Colonic mucosa (tissue), 4 donors: ENCODE results near the gene RXFP4. TPM values are rescaled to one million over a fixed set of nuclear protein-coding genes. Genes with fewer than 3 reads are reported as not detected.

Experiments
- DNase-seq: peaks from one replicate; pipeline ENCODE4 v3.0.0-alpha.2; 2020
- H3K27ac ChIP-seq: fragments of 200-600 bp; one replicate; pipeline ENCODE4 v1.8.0; 2021
- H3K27me3 ChIP-seq: fragments of 200-600 bp; one replicate; pipeline ENCODE4 v1.8.0; 2021
- H3K36me3 ChIP-seq: fragments of 200-600 bp; one replicate; pipeline ENCODE4 v1.8.0; 2021
- H3K4me1 ChIP-seq: fragments of 200-600 bp; one replicate; pipeline ENCODE4 v1.8.0; 2021; ENCODE audit warnings: mild to moderate bottlenecking
- H3K4me3 ChIP-seq: fragments of 200-600 bp; one replicate; pipeline ENCODE4 v1.8.0; 2021
- H3K9ac ChIP-seq, 2 donors: one replicate each; pipeline ENCODE4 v1.7.0; 2013; ENCODE audit warnings: control low read depth in 2 of 2, low read depth in 2 of 2, low read length in 2 of 2
- H3K9me3 ChIP-seq: fragments of 200-600 bp; one replicate; pipeline ENCODE4 v1.8.0; 2021
- intact Hi-C: fragments of 100-400 bp; cut with DNase I; formaldehyde crosslinking; loops from one replicate; pipeline ENCODE4 v1.14.1; 2022
- total RNA-seq, 2 donors: library from RNA; stranded (reverse); fragmentation: NEBNext Ultra II Directional in 1 of 2; extraction: Animal tissue kit (Norgen Biotek cat#: 25700) in 1 of 2; gene quantifications; one replicate each; pipeline ENCODE4 v1.2.1, GENCODE V29; 2021
- TF ChIP-seq, protein P1 (sequence below): fragments of 200-600 bp; IDR thresholded peaks from one replicate; pipeline ENCODE4 v1.8.0; 2022; ENCODE audit warnings: antibody characterized with exemption, mild to moderate bottlenecking
- donor health status: healthy.
- donor health status: DM: no; HTN: no; CAD: no.
- donor health status: DM: no; HTN: no; CAD: no.

RXFP4 gene
- total RNA-seq, 2 donors from 2014 or later, result 4.2 to 4.6 TPM

DNA sequence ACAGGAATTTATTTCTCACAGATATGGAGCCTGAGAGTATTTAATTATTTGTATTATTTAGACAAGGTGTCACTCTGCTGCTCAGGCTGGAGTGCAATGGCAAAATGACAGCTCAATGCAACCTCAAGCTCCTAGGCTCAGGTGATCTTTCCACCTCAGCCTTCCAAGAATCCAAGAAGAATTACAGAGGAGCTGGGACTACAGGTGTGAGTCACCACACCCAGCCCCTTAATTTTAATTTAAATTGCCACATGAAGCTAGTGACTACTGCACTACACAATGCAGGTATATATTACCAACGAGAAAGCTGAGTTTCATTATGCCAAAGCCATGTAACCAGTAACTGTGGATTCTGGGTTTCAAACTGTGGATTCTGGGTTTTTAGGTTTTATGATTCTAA lies 9.4 kb upstream of the RXFP4 start:
- no peaks in the 10 kb centered on the region for H3K9me3 ChIP-seq
- TF ChIP-seq, protein P1, sequence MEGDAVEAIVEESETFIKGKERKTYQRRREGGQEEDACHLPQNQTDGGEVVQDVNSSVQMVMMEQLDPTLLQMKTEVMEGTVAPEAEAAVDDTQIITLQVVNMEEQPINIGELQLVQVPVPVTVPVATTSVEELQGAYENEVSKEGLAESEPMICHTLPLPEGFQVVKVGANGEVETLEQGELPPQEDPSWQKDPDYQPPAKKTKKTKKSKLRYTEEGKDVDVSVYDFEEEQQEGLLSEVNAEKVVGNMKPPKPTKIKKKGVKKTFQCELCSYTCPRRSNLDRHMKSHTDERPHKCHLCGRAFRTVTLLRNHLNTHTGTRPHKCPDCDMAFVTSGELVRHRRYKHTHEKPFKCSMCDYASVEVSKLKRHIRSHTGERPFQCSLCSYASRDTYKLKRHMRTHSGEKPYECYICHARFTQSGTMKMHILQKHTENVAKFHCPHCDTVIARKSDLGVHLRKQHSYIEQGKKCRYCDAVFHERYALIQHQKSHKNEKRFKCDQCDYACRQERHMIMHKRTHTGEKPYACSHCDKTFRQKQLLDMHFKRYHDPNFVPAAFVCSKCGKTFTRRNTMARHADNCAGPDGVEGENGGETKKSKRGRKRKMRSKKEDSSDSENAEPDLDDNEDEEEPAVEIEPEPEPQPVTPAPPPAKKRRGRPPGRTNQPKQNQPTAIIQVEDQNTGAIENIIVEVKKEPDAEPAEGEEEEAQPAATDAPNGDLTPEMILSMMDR, result no peak
- intact Hi-C loops, result no loop called here
- no peak overlapping the region for H3K9ac ChIP-seq
- no peak for DNase-seq
- H3K4me3 ChIP-seq, result peak overlapping the region; percentile 77
- no peaks in the 10 kb centered on the region for H3K36me3 ChIP-seq
- H3K27me3 ChIP-seq, result no peaks in the 10 kb centered on the region
- peaks cover 18% of the 10 kb centered on the region for H3K4me1 ChIP-seq
- H3K27ac ChIP-seq, result peak overlapping the region; percentile 46

DNA sequence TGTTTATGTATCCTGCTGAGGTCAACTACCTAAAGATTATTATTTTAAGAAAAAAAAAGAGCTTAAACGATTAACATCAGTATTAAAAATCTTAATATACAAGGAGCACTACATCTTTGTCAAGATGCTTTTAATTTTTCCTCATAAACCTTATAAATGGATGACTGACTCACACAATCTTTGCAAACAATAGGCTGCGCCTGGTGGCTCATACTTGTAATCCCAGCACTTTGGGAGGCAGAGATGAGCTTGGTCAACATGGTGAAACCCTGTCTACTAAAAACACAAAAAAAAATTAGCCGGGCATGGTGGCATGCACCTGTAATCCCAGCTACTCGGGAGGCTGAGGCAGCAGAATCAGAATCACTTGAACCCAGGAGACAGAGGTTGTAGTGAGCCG lies 9.0 kb upstream of the RXFP4 start:
- peaks cover 18% of the 10 kb centered on the region for H3K4me1 ChIP-seq
- no peaks in the 10 kb centered on the region for H3K9me3 ChIP-seq
- H3K9ac ChIP-seq, result no peak overlapping the region
- H3K27me3 ChIP-seq, result no peaks in the 10 kb centered on the region
- peak overlapping the region; percentile 77 for H3K4me3 ChIP-seq
- no peaks in the 10 kb centered on the region for H3K36me3 ChIP-seq
- intact Hi-C loops, result no loop called here
- DNase-seq, result no peak
- TF ChIP-seq, protein P1, result no peak
- peak overlapping the region; percentile 89 for H3K27ac ChIP-seq

DNA sequence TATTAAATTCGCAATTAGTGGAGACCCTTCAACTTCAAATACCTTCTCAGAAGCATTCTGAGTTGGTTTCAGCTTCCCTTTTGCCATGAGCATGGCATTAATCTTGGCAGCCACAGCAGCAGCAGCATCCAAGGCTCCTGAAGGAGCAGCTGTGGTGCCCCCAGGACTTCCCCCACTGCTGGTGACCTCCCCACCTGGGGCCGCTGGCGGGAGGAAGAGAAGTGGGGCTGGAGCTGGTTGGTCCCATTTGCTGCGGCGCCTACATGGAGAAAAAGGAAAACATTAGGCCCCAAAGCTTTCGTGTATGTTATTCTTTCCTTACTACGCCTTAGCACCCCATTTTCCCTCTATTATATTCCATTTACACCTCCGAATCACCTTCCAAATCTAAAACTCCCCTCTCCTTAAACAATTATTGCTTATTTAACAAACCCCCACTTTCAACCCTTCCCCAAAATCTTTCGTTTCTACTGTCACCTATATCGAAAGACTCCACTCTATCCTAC lies 7.8 kb upstream of the RXFP4 start:
- no peaks in the 10 kb centered on the region for H3K27me3 ChIP-seq
- no peaks in the 10 kb centered on the region for H3K36me3 ChIP-seq
- intact Hi-C loops, result no loop called here
- peaks cover 18% of the 10 kb centered on the region for H3K4me1 ChIP-seq
- no peaks in the 10 kb centered on the region for H3K9me3 ChIP-seq
- H3K9ac ChIP-seq, result peak overlapping the region; percentile 92 to 100
- DNase-seq, result no peak
- TF ChIP-seq, protein P1, result no peak
- peak overlapping the region; percentile 89 for H3K27ac ChIP-seq
- H3K4me3 ChIP-seq, result peak overlapping the region; percentile 77

DNA sequence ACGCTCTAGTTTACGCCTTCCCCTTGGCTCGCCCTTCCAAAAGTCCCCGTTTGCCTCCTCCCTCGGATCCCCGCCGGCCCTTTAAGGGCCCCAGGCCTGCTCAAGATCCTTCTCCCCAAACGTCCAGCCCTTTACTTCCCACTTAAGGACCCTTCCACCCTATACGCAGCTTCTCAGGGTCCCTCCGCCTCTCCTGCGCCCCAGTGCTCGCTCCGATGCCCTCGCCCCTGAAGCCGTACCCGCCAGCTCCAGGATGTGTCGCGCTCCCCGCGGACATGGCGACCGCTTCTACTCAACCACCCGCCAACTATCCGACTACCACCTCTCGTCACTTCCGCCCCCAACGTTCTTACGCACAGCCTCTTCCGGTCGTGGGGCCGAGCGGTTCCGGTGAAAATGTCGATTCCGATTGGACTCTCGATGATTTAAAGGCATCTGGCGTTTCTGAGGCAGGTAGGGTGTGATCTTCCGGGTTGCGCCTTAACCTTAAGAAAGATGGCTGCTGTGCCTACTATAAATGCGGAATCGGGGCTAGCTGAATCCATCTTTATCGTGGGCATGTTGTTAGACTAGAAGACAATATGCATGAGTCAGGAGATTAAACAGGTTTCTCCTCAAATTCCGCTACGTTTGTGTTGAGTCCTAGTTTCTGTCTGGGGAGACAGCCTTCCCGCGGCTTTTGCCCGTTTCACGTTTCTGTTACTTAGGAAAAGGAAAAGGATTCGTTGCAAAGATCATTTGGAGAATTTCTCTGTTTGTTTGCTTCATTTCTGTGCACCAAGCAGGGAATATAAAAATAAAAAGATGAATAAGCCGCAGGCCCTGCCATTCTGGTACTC lies 7.1 kb upstream of the RXFP4 start, which contains the start of gene KHDC4:
Gene KHDC4, minus strand, starts transcription at position 317 of the 839 bp plus-strand sequence. Its CDS starts 40 bp downstream, at position 277.
- Histone ChIP-seq H3K4me1 (peaks cover 18% of the 10 kb centered on the region), H3K27ac (peak within 1 kb of the TSS; percentile 89), H3K4me3 (peak within 1 kb of the TSS; percentile 77), H3K9ac (peak within 1 kb of the TSS; percentile 92 to 100), H3K36me3 (no peaks in the 10 kb centered on the region), H3K27me3 (no peaks in the 10 kb centered on the region), H3K9me3 (no peaks in the 10 kb centered on the region)
- TF ChIP-seq, protein P1, result no peak
- intact Hi-C loops, result no loop called here
- peak; percentile 97 for DNase-seq

DNA sequence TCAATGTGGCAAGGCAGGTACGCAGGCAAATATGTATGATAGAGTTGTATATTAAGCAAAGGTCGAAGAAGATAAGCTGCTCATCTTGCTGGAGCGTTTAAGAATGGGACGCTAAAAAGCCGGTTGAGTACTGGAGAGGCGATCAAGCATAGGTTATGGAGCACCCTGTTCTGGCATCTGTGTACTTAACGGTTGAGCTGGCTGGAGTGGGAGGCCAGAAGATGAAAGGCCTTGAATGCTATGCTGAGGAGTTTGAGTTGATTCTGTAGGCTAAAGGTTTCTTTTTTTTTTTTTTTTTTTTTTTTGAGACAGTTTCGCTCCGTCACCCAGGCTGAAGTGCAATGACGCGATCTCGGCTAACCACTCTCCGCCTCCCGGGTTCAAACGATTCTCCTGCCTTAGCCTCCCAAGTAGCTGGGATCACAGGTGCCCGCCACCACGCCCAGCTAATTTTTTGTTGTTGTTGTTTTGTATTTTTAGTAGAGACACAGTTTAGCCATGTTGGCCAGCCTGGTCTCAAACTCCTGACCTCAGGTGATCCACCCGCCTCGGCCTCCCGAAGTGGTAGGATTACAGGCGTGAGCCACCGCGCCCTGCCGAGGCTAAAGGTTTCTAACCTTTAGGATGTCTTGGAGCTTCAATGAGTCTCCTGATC lies 6.4 kb upstream of the RXFP4 start:
- intact Hi-C loops, result no loop called here
- H3K9me3 ChIP-seq, result no peaks in the 10 kb centered on the region
- H3K4me1 ChIP-seq, result peaks cover 14% of the 10 kb centered on the region
- H3K27me3 ChIP-seq, result no peaks in the 10 kb centered on the region
- H3K36me3 ChIP-seq, result no peaks in the 10 kb centered on the region
- peak overlapping the region; percentile 52 to 100 for H3K9ac ChIP-seq
- H3K27ac ChIP-seq, result peak overlapping the region; percentile 89
- no peak for DNase-seq
- H3K4me3 ChIP-seq, result peak overlapping the region; percentile 77
- TF ChIP-seq, protein P1, result no peak
